ENCODE results near the gene RINL.

DNA sequence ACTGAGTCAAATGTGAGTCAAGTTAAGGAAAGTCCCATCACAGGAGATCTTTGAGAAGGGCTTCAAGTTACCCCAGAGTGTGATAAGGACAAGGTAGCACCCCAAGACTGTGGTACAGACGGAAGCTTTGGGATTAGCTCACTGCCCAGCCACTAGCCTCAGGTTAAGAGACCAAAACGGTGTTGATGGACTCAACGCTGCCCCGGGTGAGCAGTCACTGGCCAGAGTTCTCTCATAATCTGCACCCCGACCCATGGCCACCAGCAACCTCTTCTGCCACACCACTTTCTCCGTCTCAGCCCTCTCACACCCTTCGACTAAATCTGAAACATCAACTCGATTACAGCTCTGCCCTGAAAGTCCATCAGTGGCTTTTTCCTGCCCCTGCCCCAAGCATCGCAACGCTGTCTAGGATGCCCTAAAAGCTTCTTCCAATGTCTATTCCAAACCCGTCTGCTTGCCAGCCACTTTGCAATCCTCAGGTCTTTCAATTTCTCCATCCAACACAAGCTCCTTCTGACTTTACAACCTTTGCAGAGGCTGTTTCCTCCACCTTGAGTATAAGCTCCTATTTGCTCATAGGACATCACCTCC, 33.9 kb downstream of the RINL start:
- TF ChIP-seq, protein P1, sequence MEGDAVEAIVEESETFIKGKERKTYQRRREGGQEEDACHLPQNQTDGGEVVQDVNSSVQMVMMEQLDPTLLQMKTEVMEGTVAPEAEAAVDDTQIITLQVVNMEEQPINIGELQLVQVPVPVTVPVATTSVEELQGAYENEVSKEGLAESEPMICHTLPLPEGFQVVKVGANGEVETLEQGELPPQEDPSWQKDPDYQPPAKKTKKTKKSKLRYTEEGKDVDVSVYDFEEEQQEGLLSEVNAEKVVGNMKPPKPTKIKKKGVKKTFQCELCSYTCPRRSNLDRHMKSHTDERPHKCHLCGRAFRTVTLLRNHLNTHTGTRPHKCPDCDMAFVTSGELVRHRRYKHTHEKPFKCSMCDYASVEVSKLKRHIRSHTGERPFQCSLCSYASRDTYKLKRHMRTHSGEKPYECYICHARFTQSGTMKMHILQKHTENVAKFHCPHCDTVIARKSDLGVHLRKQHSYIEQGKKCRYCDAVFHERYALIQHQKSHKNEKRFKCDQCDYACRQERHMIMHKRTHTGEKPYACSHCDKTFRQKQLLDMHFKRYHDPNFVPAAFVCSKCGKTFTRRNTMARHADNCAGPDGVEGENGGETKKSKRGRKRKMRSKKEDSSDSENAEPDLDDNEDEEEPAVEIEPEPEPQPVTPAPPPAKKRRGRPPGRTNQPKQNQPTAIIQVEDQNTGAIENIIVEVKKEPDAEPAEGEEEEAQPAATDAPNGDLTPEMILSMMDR (IDR thresholded peaks at IDR 0.05): no peak
- TF ChIP-seq POLR2A (IDR thresholded peaks at IDR 0.05; ENCODE audit: low read depth): no peak
- no peak for TF ChIP-seq EP300 (IDR thresholded peaks at IDR 0.05)
- no peak for TF ChIP-seq POLR2AphosphoS5 (IDR thresholded peaks at IDR 0.05)

Data from esophagus muscularis mucosa (tissue), 4 donors.